Germinal center (tissue), 1 donor: ENCODE data around the gene RASA3.
"Not testable (repeated sequence)": the region's sequence is repeated elsewhere in the genome, so short reads cannot be mapped to it uniquely, and the experiment has no call there.

Source experiments
- DNase-seq: peaks from one replicate; pipeline ENCODE4 v3.0.0; 2012; ENCODE audit warnings: mixed read lengths, low spot score

Gene RASA3

GRCh38 chr13:114033541-114034315 lies 98.7 kb downstream of the RASA3 start:
- no peak for DNase-seq

DNA sequence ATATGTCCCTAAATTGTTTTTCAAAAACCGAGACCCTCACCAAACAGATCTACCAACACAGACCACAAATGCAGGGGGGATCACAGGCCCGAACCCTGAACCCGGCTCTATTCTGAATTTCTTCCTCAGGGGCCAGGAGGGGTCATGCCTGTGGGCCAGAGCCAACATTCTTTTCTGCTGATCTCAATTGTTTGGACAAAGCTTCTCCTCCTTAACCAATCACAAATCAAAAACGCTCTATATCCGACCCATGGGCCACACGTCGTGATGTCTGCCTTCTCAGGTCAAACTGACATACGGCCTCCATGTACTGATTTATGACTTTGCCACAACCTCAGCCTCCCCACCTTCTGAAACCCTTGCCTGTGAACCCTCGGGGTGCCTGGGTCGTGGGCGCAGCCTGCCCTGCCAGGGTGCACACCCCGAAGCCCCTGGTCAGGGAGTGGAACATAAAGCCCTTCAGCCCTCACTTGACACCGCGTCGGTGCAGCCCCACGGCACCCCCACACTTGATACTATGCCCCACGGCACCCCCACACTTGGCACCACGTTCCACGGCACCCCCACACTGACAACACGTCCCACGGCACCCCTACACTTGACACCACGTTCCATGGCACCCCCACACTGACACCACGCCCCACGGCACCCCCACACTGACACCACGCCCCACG lies 100.2 kb downstream of the RASA3 start:
- DNase-seq, result no peak

GRCh38 chr13:114031631-114032030 lies 100.8 kb downstream of the RASA3 start:
- no peak for DNase-seq

- DNase-seq, result no peak
These were observed 101.5 kb downstream of the RASA3 start for GRCh38 chr13:114030666-114031610.

- no peak for DNase-seq
These were observed 102.4 kb downstream of the RASA3 start for GRCh38 chr13:114029866-114030625.

GRCh38 chr13:114027826-114028225 lies 104.6 kb downstream of the RASA3 start:
- DNase-seq, result no peak

GRCh38 chr13:114027046-114027715 lies 105.2 kb downstream of the RASA3 start:
- DNase-seq, result peak; percentile 46

- no peak for DNase-seq
These were observed 105.9 kb downstream of the RASA3 start for GRCh38 chr13:114026481-114026880.

- no peak for DNase-seq
These were observed 106.5 kb downstream of the RASA3 start for GRCh38 chr13:114025714-114026431.

DNA sequence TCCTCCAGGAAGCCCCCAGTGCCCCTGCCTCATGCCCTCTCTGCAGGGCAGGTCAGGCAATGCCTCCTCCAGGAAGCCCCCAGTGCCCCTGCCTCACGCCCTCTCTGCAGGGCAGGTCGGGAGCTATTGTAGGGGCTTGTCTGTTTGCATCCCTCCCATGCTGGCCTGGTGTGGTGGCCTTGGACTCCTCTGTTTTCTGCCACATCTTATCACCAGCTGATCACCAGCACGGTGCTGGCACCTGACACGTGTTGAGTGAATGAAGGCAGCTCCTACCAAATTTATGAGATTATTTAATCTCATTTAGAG lies 107.1 kb downstream of the RASA3 start:
- DNase-seq, result no peak

- DNase-seq, result peak; percentile 69
These were observed 107.6 kb downstream of the RASA3 start for GRCh38 chr13:114024603-114025404.

DNA sequence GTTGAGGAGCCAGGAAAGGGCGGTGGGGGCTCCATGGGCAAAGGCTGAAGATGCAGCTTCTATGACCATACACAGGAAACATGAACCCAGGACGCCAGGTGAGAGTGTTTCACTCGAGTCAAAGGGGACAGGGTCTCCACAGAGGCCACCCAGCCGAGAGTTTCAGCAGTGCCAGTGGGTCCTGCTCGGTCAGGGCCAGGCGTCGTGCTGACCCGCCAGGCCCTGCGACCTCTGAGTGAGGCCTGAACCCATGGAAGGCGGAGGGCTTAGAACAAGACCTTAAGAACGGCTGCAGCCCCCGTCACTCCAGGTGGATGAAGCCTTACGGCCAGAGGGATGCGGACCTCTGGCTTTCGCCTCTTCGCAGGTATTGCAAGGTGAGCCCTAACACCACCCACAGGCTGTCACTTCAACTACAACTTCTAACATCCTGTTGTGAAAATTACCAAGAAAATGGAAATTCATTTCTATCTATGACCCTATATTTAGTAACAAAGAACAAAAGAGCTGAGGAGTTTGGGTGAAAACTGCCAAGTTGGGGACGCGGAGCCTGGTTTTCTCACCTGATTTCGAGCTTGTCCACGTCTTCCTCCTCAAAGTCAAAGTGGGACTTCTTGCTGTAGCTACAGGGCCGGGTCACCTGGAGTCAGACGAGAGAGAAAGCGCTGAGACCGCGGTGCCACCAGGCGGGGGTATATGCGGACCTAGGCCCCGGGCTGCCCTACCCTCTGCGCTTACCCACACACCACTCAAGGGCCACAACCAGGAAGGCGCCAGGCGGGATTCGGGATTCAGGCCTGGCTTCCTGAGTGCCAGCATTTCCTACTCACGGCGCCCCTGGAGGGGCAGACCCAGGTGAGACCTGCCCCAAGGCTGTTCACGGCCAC lies 108.5 kb downstream of the RASA3 start:
- no peak for DNase-seq

- no peak for DNase-seq
These were observed 109.5 kb downstream of the RASA3 start for GRCh38 chr13:114022876-114023275.

- DNase-seq, result no peak
These were observed 110.1 kb downstream of the RASA3 start for GRCh38 chr13:114022309-114022669.

GRCh38 chr13:114021464-114022308 lies 110.7 kb downstream of the RASA3 start:
- no peak for DNase-seq

- DNase-seq, result no peak
These were observed 111.5 kb downstream of the RASA3 start for GRCh38 chr13:114020750-114021463.

DNA sequence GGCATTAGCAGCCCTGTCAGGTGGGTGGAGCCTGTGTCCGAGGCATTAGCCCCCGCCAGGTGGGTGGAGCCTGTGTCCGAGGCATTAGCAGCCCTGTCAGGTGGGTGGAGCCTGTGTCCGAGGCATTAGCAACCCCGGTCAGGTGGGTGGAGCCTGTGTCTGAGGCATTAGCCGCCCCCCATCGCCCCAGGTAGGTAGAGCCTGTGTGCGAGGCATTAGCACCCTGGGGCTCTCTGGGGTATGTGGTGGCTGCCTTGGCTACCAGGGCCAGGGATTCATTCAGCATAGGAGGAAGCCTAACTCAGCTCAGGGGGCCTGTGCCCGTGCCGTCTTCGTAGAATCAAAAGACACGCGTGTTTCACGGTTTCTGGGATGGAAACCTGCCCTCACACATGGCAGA lies 112.3 kb downstream of the RASA3 start:
- DNase-seq, result not testable (repeated sequence)
